Lower leg skin (tissue), 4 donors: ENCODE results near the gene PCP4. TPM values are rescaled to one million over a fixed set of nuclear protein-coding genes. Genes with fewer than 3 reads are reported as not detected.
A peak's percentile ranks its signal among the peaks of the same experiment; 100 is the strongest.

ENCODE experiments used
- DNase-seq, 2 donors: peaks; one replicate each; pipeline ENCODE4 v3.0.0-alpha.2; 2019; ENCODE audit warnings: low spot score in 2 of 2
- H3K4me3 ChIP-seq: fragments of 200-600 bp; sonication (generic); 2 replicates; pipeline ENCODE4 v1.5.1; 2017; ENCODE audit warnings: mild to moderate bottlenecking, low read depth; ENCODE audit not compliant: poor library complexity, severe bottlenecking
- POLR2A ChIP-seq, 2 donors: fragments of 450-650 bp; IDR thresholded peaks; one replicate each; pipeline ENCODE4 v1.6.1; 2016 to 2017; ENCODE audit warnings: antibody characterized with exemption in 2 of 2, mild to moderate bottlenecking in 1 of 2, moderate library complexity in 1 of 2
- WGBS, 2 donors: methylation state at CpG; one replicate each; pipeline ENCODE4 v1.1.5; 2018; 5-methylcytosine and 5-hydroxymethylcytosine counted together
- intact Hi-C: fragments of 100-400 bp; cut with DNase I; formaldehyde crosslinking; loops from one replicate; pipeline ENCODE4 v1.15.0; 2023; ENCODE audit warnings: low total_unique reads
- total RNA-seq, 4 donors: library from RNA; depleted of rRNA; stranded (reverse); fragments of >200 nt; gene quantifications; one replicate each; pipeline ENCODE4 v1.1.0, GENCODE V29; 2016
- TF ChIP-seq, protein P1 (sequence below), 3 donors: fragments of 450-650 bp; IDR thresholded peaks; one replicate each; pipeline ENCODE4 v1.5.1; 2016; ENCODE audit warnings: antibody characterized with exemption in 3 of 3, mild to moderate bottlenecking in 3 of 3, moderate library complexity in 2 of 3

PCP4 gene
- total RNA-seq, 4 donors from 2014 or later, result 0.83 to 5.8 (median 1.2) TPM

DNA sequence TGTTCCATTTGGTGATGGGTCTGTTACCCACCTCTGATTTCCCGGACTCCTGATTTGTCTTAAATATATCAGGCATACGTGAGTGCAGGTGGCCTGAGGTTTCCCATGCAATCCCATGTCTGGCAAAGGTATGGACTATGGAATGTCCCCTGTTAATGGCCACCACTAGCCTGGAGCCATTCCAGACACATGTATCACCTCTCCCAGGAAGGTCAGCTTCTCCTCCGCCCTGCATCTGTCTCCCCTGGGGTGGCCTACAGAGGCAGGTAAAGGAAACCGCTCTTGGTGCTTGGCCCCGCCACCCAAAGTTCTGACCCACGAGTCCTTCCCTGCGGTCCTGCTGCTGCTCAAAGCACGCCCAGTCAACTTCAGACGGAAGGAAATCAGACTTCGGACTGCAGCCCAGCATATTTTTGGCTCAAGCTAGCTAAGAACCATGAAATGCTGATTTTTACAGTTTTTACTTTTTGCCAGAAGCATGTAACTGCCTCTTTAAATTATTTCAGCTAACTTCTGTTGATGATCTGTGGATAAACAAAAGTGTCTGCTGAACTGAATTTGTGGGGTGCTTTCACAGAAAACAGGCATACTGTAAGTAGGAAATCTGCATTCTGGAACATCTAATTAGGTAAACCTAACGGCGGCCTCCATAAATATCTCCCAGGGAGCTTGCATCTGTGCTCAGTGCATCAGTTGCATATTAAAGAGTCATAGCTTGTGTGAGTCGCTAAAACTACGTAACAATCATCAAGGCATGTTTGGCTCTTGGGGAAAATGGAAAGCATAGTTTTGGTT, 105.9 kb downstream of the PCP4 start:
- DNase-seq, result peak in 1 of 2 donors; percentile 70
- no peak overlapping the region for H3K4me3 ChIP-seq
- 79 to 87% methylated on average over 14 of the region's 14 CpGs for WGBS, 2 donors
- TF ChIP-seq POLR2A (IDR thresholded peaks at IDR 0.05), result no peak
- TF ChIP-seq, protein P1, sequence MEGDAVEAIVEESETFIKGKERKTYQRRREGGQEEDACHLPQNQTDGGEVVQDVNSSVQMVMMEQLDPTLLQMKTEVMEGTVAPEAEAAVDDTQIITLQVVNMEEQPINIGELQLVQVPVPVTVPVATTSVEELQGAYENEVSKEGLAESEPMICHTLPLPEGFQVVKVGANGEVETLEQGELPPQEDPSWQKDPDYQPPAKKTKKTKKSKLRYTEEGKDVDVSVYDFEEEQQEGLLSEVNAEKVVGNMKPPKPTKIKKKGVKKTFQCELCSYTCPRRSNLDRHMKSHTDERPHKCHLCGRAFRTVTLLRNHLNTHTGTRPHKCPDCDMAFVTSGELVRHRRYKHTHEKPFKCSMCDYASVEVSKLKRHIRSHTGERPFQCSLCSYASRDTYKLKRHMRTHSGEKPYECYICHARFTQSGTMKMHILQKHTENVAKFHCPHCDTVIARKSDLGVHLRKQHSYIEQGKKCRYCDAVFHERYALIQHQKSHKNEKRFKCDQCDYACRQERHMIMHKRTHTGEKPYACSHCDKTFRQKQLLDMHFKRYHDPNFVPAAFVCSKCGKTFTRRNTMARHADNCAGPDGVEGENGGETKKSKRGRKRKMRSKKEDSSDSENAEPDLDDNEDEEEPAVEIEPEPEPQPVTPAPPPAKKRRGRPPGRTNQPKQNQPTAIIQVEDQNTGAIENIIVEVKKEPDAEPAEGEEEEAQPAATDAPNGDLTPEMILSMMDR (IDR thresholded peaks at IDR 0.05), result no peak
- intact Hi-C loops, result no loop called here

DNA sequence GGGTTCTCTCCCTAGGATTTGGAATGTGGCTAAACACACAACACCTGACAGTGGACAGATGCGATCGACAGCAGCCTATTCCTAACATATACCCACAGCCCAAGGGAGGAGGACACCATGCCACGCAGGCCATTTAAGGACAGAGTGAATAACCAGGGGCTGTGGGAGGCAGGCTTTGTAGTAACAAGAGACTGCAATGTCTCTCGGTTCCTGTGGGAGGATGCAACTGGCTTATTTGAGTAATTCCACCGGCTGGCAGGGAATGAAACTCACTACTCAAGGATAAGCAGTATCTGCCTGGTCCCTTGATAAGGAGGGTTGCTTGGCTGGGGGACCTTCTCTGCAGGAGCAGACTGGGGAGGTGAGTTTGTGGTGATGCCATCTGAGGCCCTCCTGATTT, 109.6 kb downstream of the PCP4 start:
- intact Hi-C loops, result no loop called here
- WGBS, 2 donors, result 82 to 88% methylated on average over 5 of the region's 5 CpGs
- no peak overlapping the region for H3K4me3 ChIP-seq
- TF ChIP-seq POLR2A (IDR thresholded peaks at IDR 0.05), result no peak
- TF ChIP-seq, protein P1 (IDR thresholded peaks at IDR 0.05), result no peak
- DNase-seq, result peak in 1 of 2 donors; percentile 20

Other genes with a start within 250 kb of the PCP4 start
- gene IGSF5, start 122.3 kb upstream of the PCP4 start, total RNA-seq, result 1 to 10 TPM in 3 of 4 donors, not detected in 1; 1.2 to 1.4 (median 1.3) TPM